Testis (tissue), 2 donors: ENCODE data around the gene PAFAH2.

ENCODE experiments used
- POLR2A ChIP-seq: fragments of 450-650 bp; IDR thresholded peaks from one replicate; pipeline ENCODE4 v1.6.1; 2017; ENCODE audit warnings: antibody characterized with exemption, mild to moderate bottlenecking, moderate library complexity
- TF ChIP-seq, protein P1 (sequence below), 3 experiments: fragments of 450-650 bp in 2 of 3; fragments of 200-600 bp in 1 of 3; sonication (generic) in 1 of 3; IDR thresholded peaks; one replicate each; pipeline ENCODE4 v1.5.1; 2016 to 2019; ENCODE audit warnings: antibody characterized with exemption in 3 of 3, mild to moderate bottlenecking in 2 of 3, moderate library complexity in 1 of 3

- TF ChIP-seq, protein P1, sequence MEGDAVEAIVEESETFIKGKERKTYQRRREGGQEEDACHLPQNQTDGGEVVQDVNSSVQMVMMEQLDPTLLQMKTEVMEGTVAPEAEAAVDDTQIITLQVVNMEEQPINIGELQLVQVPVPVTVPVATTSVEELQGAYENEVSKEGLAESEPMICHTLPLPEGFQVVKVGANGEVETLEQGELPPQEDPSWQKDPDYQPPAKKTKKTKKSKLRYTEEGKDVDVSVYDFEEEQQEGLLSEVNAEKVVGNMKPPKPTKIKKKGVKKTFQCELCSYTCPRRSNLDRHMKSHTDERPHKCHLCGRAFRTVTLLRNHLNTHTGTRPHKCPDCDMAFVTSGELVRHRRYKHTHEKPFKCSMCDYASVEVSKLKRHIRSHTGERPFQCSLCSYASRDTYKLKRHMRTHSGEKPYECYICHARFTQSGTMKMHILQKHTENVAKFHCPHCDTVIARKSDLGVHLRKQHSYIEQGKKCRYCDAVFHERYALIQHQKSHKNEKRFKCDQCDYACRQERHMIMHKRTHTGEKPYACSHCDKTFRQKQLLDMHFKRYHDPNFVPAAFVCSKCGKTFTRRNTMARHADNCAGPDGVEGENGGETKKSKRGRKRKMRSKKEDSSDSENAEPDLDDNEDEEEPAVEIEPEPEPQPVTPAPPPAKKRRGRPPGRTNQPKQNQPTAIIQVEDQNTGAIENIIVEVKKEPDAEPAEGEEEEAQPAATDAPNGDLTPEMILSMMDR (IDR thresholded peaks at IDR 0.05) = no peak
- TF ChIP-seq POLR2A = no peak
Observed at GRCh38 chr1:25922971-25923552, 74.8 kb downstream of the PAFAH2 start.
